NCI-H510A (cell line): ENCODE results near the gene ZNF831.

Experiments
- DNase-seq: peaks from one replicate; lab custom pipeline; 2025; lab: John Stamatoyannopoulos, UW

ZNF831 gene

GRCh38 chr20:59157961-59158541, 5.6 kb upstream of the ZNF831 start:
- DNase-seq: no peak

DNA sequence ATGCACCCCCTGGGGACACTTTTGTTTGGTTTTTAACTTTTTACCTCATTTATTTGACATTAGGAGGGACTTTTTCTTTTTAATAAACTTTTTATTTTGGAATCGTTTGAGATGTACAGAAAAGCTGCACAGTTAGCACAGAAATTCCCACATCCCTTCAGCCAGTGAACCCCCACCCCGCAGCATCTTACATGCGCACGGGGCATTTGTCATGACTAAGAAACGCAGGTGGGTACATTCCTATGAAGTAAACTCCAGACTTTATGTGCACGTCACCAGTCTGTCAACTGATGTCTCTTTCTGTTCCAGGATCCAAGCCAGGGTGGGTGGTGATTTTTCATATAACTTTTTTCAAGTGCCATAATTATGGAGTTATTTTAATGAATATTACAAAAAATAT, 4.9 kb upstream of the ZNF831 start:
- DNase-seq: no peak

- no peak for DNase-seq
These were observed 4.5 kb upstream of the ZNF831 start for GRCh38 chr20:59159091-59159490.

DNA sequence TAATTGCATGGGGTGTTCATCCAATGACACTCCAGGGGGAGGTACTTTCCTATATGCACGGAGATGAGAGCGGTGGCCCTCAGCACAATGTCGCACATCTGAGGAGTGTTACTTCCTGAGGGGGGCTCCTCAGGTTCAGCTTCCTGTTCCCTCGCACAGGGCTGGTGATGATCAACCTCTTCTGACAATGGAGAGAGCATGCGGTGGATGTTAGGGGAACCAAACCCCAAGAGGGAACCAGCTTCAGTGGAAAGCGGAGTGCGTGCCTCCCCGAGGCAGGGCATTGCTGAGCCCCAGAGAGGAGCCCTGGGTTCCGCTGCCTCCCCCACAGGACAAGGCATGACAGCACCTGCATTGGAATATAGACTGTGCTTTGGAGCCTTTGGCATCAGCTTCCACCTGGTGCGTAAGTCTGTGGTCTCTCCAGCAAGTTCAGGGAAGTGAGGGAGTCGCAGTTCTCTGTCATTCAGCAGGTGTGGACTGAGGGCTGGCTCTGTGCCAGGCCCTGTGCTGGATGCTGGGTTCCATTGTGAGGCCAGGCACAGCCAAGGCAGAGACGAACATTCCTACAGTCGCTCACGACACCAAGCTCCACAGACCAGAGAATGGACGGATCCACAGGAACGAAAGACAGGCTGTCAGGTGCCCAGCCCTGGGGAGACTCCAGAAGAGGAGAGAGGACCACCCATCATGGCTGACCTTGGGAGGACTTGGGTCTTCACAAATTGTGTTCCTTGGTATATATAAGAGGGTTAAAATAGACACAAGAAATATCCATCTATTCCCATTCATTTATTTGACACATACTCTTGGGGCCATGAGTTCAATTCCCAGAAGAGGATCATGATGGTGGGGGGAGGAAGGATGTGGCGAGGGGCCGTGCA, 3.9 kb upstream of the ZNF831 start:
- no peak for DNase-seq

- no peak for DNase-seq
These were observed 3.1 kb upstream of the ZNF831 start for GRCh38 chr20:59160389-59161115.

DNA sequence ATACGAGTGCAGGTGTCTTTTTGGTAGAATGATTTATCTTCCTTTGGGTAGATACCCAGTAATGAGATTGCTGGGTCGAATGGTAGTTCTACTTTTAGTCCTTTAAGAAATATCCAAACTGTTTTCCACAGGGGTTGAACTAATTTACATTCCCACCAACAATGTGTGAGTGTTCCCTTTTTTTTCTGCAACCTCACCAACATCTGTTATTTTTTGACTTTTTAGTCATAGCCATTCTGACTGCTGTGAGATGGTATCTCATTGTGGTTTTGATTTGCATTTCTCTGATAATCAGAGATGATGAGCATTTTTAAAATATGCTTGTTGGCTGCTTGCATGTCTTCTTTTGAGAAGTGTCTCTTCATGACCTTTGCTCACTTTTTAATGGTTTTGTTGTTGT, 1.9 kb upstream of the ZNF831 start:
- no peak for DNase-seq

GRCh38 chr20:59164686-59165391, 1.2 kb downstream of the ZNF831 start:
- no peak for DNase-seq

DNA sequence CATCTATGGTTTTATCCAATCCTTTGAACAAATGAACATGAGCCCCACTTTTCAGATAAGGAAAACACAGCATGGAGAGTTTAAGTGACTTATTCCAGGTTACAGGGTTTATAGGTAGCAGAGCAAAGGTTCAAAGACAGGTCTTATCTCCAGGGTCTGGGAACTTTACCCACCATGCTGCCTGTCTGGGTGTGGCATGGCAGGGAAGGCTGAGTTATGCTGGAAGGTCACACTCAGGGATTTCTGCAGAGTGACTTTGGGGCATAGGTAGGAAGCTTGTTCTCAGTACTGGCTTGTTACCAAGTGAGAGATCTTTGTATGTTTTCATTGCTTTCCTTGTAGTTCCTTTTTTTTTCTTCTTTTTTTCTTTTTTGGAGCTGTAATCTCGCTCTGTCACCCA, 1.8 kb downstream of the ZNF831 start:
- DNase-seq: no peak

DNA sequence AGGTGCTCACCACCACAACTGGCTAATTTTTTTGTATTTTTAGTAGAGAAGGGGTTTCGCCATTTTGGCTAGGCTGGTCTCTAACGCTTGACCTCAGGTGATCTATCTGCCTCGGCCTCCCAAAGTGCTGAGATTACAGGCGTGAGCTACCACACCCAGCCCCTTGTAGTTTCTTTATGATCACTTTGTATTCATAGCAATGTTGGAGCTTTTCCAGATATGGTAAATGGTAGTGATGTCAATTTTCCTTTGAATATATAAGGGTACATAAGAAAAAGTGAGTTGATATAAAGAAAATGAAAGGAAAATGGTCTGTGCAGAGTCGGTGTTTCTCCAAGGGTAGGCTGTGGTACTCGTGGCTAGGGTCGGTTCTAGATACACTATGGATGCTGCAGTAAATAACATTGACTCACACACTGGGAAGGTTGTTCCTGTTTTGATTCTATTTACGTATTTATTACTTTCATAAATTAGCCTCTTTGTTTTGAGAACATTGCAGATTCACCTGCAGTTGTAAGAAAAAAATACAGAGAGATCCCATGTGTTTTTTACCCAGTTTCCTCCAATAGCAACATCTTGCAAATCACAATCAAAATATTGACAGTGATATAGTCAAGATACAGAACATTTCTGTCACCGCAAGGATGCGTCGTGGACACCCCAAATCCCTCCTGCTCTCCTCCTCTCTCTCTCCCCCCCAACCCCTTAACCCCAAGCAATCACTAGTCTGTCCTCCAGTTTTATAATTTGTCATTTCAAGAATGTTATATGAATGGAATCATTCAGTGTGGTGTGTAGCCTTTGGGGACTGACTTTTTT, 2.5 kb downstream of the ZNF831 start:
- DNase-seq: no peak

DNA sequence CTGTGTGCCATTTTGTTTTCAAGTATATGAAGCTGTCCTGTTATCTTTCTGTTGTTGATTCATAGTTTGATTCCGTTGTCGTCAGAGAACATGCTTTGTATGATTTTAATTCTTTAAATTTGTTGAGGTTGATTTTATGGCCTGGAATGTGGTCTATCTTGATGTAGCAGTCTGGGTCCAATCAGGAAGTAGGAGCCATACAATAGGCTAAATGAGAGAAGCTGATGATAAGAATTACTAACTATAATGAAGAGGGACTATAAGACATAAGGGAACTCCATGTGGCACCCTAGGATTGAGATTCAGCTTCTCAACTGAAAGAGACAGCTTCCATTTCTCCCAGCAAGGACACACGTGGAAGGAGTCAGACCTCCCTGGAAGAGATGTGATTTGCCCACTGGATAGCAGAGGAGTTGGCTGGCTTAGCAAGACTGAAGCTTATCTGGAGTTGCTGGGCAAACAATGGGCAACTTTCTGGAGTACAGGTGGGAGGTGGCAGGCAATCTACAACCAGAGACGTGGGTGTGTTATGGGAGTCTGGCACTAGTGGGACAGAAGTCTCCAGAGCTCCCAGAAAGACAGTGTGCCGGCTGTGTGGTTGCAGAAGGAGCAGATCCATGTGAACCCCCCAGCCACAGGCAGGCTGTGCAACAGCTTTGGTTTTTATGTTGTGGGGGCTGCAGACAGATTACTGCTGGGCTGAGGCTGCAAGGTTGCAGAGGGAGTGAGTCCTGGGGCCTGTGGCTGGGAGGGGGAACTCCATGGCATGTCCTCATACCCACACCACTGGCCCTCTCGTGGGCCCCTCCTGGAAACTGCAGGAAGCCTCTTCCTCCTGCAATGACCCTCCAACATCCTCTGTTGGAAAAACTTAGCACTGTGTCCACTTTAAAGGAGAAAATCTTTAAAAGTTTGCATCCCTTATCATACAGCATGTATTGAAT, 7.1 kb downstream of the ZNF831 start:
- DNase-seq: no peak

GRCh38 chr20:59171986-59172385, 8.4 kb downstream of the ZNF831 start:
- no peak for DNase-seq

GRCh38 chr20:59173938-59174491, 10.4 kb downstream of the ZNF831 start:
- no peak for DNase-seq

DNA sequence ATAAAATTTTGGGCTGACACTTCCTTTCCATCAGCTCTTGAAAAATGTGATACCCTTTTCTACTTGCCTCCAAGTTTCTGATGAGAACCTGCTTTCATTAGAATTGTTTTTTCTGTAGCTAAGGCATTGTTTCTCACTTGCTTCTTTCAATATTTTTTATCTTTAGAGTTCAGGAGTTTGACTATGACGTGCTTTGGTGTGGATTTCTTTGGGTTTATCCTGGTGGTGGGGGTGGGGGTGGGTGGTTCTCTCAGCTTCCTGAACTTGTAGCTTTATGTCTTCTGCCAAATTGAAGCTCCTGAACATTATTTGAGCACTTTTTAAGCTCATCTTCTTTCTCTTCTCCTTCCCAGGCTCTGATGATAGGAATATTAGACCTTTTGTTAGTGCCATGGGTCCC, 11.4 kb downstream of the ZNF831 start:
- no peak for DNase-seq

- DNase-seq: no peak
These were observed 12.2 kb downstream of the ZNF831 start for GRCh38 chr20:59175861-59176260.

- no peak for DNase-seq
These were observed 13.2 kb downstream of the ZNF831 start for GRCh38 chr20:59176812-59177211.

GRCh38 chr20:59177266-59178250, 13.9 kb downstream of the ZNF831 start:
- DNase-seq: no peak

DNA sequence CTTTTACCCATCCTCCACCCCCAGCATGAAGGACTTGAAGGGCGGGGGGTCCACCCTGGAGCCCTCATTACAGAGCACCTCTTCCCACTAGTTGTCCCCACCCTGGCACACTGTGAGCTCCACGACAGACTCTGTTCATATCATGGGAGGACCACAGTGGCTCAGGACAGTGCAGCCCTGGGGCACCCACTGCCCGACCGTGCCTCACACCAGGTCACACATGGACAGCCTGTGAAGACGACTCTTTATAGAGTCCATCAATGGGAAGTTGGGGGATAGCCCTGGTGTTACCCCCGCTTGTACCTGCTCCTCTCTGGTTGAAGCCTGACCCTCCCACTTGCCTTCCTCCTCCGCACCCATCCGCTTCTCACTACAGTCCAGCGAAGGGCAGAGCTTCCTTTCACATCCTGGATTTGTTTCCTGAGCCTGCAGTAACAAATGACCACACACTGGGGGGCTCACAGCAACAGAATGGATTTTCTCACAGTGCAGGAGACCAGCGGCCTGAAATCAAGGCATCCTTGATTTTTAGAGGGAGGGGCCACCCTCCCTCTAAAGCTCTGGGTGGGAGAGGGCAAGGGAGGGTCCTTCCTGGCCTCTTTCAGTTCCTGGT, 15.5 kb downstream of the ZNF831 start:
- DNase-seq: no peak

DNA sequence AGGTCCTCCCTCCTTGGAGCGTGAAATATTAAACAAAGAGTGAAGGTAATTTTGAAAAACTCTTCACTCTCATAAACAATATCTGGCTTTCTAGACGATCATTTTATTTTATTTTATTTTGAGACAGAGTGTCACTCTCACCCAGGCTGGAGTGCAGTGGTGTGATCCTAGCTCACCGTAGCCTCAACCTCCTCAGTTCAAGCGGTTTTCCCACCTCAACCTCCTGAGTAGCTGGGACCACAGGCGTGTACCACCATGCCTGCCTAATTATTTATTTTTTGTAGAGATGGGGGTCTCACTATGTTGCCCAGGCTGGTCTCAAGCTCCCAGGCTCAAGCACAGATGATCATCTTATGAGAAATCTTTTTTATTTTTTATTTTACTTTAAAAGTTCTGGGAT, 16.4 kb downstream of the ZNF831 start:
- DNase-seq: no peak
